Measurements from ENCODE around the gene UACA.
A peak's percentile ranks its signal among the peaks of the same experiment; 100 is the strongest.
"Not testable (repeated sequence)": the region's sequence is repeated elsewhere in the genome, so short reads cannot be mapped to it uniquely, and the experiment has no call there.

The UACA gene

GRCh38 chr15:70763120-70763949 is at the start of gene UACA:
Gene UACA, minus strand, starts transcription at chr15:70763558. Its CDS starts 151 bp downstream, at chr15:70763407.
- peak; percentile 93 for DNase-seq (ENCODE audit: low read depth)

GRCh38 chr15:70812827-70813364 is 49.5 kb upstream of the UACA start:
- DNase-seq (ENCODE audit: low read depth), result no peak

GRCh38 chr15:70810916-70811578 is 47.7 kb upstream of the UACA start:
- no peak for DNase-seq (ENCODE audit: low read depth)

GRCh38 chr15:70806992-70807712 is 43.8 kb upstream of the UACA start:
- DNase-seq (ENCODE audit: low read depth), result no peak

DNA sequence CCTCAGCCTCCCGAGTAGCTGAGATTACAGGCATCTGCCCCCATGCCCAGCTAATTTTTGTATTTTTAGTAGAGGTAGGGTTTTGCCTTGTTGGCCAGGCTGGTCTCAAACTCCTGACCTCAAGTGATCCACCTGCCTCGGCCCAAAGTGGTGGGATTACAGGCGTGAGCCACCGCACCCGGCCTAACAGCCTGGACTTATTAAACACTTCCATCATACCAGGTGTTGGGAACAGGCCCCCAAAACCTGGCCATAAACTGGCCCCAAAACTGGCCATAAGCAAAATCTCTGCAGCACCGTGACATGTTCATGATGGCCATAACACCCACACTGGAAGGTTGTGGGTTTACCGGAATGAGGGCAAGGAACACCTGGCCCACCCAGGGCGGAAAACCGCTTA is 41.0 kb upstream of the UACA start:
- not testable (repeated sequence) for DNase-seq (ENCODE audit: low read depth)

DNA sequence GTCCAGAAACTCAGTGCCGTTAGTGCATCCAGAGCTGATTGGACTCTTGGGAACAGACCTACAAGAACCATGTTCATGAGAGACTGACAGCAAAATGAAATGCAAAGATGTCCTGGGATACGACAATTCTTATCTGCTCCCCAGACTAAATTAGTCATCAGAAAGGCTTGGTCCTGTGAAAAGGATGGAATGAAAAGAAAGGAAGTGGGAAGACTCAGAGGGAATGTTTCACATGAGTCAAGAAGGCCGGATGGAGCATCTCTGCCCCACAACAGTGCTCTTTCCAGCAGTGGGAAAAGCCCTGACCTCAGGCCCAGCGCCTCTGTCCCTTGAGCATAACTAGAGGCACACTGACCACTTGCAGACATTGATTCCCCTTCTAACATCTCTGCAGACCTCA is 39.3 kb upstream of the UACA start:
- peak; percentile 58 for DNase-seq (ENCODE audit: low read depth)

- no peak for DNase-seq (ENCODE audit: low read depth)
Measured at GRCh38 chr15:70801109-70801508, 37.8 kb upstream of the UACA start.

DNA sequence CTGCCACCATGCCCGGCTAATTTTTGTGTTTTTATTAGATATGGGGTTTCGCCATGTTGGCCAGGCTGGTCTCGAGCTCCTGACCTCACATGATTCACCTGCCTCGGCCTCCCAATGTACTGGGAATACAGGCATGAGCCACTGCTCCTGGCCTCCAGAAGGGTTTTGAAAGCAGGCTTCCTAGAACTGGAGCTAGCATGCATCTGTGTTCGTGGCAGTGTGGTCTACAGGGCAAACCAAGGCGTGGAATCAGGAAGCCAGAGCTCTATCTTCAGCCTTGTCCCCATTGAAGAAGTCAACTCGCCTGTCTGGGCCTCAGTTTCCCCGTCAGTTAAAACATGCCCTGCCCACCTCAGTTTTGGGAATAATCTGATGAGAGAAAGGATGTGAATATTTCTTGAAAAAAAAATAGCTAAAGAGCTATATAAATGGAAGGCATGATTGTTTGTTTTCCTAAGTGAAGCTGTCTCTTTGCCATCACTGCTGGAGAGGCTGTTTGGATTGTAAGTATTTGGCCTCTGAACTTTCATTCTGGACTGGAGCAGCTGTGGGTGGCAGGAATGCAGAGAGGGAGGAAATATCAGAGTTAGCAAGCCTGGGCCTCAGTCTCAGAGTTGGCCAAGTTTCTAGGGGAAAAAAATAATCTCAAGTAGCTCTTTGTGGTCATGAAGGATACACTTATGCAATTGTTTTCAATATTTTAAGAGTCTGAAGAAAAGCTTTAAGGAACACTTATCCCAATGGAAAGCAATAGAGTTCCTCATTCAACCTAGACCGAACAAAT is 36.5 kb upstream of the UACA start:
- peak; percentile 90 for DNase-seq (ENCODE audit: low read depth)

GRCh38 chr15:70797464-70797863 is 34.1 kb upstream of the UACA start:
- DNase-seq (ENCODE audit: low read depth), result no peak

- no peak for DNase-seq (ENCODE audit: low read depth)
Measured at GRCh38 chr15:70796516-70797310, 33.4 kb upstream of the UACA start.

DNA sequence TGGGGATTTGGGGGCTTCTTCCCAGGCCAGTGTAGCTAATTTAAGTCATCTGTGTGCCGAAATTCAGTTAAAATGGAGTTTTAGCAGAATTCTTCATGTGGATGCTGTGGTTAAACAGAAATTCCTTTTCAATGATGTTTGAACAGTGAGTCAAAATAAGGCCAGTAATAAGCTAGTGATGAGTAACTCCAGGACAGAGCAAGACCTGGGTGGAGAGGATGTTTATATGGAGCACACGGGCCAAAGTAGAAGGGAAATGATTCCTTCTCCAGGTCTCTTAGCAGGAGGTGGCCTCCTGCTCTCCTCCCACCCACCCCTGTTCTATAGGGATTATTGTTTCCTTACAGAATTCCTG is 31.9 kb upstream of the UACA start:
- DNase-seq (ENCODE audit: low read depth), result peak; percentile 83

DNA sequence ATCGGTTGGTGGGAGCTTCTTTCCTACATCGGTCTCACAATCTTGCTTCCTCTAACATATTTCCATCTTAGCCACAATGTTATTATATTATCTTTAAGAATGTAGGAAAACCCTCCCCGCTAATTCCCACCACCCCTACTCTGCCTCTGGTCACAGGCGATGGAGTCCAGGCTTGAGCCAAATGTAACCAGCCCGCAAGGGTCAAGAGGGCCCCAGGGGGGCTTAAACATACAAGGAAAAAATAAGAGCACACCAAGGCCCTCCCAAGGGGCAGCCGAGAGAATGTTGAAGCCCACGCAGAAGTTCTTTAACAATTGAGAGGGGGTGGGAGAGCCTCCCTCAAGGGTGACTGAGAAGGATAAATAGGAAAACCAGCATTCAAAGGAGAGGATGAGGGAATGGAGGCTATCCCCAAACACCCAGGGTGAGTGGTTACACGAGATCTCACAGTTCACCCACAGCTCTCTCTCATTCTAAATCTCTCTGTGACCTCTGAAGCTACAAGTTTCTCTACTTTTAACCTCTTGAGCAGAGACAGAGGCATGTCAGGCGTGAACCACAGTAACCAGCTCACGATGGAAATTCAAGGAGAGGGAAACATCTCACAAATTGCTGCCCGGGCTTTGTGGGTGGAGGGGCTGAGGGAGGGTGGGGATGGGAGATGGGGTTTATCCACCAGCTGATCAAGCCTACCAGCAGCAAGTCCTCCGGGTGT is 31.4 kb upstream of the UACA start:
- DNase-seq (ENCODE audit: low read depth), result no peak

DNA sequence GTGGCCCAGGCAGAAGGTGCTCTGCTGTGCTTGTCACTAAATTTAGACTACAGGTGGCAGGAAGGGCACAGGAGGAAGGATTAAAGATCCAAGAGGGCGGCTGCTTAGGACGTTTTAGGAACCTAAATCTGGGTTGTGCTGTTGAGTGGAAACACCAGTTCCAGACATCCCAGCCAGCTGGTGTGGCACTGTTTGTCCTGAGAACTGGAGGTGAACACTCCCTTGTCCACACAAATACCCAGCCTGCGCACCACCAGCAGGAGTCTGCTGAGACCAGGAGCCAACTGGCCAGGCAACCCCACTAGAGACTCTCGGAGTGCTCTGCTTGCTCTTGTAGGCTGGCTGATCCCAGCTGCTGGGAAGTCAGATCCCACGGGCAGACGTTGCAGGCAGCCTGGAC is 30.3 kb upstream of the UACA start:
- DNase-seq (ENCODE audit: low read depth), result no peak

GRCh38 chr15:70792171-70792573 is 28.8 kb upstream of the UACA start:
- DNase-seq (ENCODE audit: low read depth), result peak; percentile 59

GRCh38 chr15:70791259-70791658 is 27.9 kb upstream of the UACA start:
- DNase-seq (ENCODE audit: low read depth), result no peak

- no peak for DNase-seq (ENCODE audit: low read depth)
Measured at GRCh38 chr15:70789213-70789612, 25.9 kb upstream of the UACA start.

DNA sequence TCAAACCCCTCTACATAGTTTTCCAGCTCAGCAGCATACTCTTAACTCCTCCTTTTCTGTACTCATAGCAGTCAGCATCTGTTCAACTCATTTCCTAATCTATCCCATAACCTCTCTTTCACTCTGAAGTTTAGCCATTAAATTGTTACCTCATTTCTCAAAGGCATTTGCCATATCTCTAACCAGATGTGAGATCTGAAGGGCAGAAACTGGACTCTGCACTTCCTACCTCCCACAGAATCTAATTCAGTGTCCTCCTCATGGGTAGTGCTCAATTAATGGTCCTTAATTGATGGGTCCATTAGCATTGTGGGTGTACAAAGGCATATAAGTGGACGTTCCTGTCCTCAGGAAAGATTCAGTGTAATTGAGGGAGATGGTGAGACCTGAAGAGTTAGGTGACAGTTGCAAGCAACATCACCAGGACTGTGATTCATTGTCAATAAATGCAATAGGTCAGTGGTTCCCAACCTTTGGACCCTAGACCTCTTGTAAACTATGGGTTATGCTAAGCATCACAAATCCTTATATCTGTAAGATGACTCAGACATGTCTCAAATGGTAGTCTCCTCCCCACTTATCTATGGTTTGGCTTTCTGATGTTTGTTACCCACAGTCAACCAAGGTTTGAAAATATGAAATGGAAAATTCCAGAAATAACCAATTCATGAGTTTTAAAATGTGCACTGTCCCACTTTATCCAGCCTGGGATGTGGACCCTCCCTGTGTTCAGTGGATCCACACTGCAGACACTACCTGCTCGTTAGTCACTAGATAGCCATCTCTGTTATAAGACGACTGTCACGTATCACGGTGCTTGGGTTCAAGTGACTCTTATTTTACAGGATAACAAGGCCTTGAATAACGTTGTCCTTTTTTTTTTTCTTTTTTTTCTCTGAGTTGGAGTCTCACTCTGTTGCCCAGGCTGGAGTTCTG is 25.0 kb upstream of the UACA start:
- DNase-seq (ENCODE audit: low read depth), result peak; percentile 52

GRCh38 chr15:70786996-70787395 is 23.6 kb upstream of the UACA start:
- no peak for DNase-seq (ENCODE audit: low read depth)

GRCh38 chr15:70783610-70784022 is 20.3 kb upstream of the UACA start:
- DNase-seq (ENCODE audit: low read depth), result no peak
